GM18508 (cell line): ENCODE data around the gene MUSK.

Experiments
- ATAC-seq: cut with Tn5 transposase; IDR thresholded peaks from one replicate; pipeline ENCODE4 v1.9.1; 2021; ENCODE audit warnings: moderate number of reproducible peaks; ENCODE audit not compliant: insufficient read depth, unreplicated experiment

MUSK gene

DNA sequence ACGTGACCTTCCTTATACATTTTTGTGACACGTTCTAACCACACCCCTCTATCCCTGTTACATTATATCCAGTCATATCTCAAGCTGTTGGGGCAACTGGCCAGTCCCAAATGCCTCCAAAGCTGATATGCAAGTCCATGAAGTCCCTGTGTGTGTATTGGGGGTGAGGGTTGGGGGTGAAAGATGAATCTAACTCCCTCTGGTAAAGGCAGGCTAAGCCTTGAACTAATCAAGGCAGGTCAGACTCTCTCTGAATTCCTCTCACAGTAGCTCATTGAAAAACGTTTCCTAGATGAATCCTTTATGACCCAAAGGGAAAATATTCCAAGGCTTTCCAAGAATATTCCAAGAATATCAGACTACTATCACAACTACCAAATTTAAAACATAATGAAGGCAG is 174.4 kb downstream of the MUSK start:
- ATAC-seq = no peak

GRCh38 chr9:110844121-110844520 is 175.5 kb downstream of the MUSK start:
- no peak for ATAC-seq

- ATAC-seq = no peak
Measured at GRCh38 chr9:110846215-110846614, 177.6 kb downstream of the MUSK start.

- ATAC-seq = no peak
Measured at GRCh38 chr9:110847671-110848070, 179.1 kb downstream of the MUSK start.

DNA sequence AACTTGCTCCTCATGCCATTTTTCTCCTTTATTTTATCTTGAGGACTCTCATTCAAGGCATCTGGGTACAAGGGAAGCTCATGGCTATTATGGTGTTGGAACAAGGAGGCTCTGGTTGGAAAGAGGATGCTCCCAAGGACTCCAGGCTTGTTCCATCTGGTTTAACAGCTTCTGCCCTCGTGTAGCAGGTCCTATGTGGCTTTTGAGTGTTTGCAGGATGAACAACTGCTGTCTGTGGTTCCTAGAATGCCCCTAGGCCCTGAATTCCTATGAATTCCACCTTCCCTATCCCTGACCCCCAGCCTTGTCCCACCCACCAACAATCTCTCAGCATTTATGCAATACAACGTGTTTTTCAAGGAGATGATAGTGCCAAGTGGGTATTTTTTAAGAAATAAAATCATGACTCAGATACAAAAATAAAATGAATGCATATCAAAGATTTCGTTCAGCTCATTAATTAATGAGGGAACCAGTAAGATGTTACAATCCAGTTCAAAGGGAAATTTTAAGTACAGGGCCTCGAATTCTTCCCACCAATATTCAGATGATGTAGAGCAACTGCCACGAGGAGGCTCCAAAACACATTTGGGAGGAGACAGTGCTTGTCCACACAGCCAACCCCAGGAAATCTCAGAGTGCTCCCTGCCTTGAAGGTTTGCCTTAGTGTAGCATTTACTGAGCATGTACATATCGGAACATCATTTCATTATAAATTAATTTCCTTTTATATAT is 182.0 kb downstream of the MUSK start:
- ATAC-seq = no peak
